Measurements from ENCODE around the gene INO80B. TPM values are rescaled to one million over a fixed set of nuclear protein-coding genes. Genes with fewer than 3 reads are reported as not detected.

INO80B gene
- total and polyA plus RNA-seq, 9 donors = 9.4 to 60.9 (median 48.6) TPM

- H3K9me3 ChIP-seq = no peaks in the 10 kb centered on the region
- no peak overlapping the region for H3K27ac ChIP-seq
- intact Hi-C loops (cut with DNase I) = no loop called here
- 8 to 10% (median 8%) methylated on average over 5 of the region's 5 CpGs for WGBS, 3 donors
- H3K4me3 ChIP-seq = no peak overlapping the region
- no peaks in the 10 kb centered on the region for H3K36me3 ChIP-seq
- H3K27me3 ChIP-seq = no peaks in the 10 kb centered on the region
- H3K4me1 ChIP-seq (ENCODE audit: insufficient read depth) = peaks cover 2% of the 10 kb centered on the region
- DNase-seq = no peak
- TF ChIP-seq CTCF (IDR thresholded peaks at IDR 0.05) (no peak), EP300 (IDR thresholded peaks at IDR 0.05) (no peak), POLR2A (IDR thresholded peaks at IDR 0.05) (no peak)
These were observed 10.2 kb upstream of the INO80B start for GRCh38 chr2:74444498-74445318.

- H3K9me3 ChIP-seq = no peaks in the 10 kb centered on the region
- TF ChIP-seq EP300 (IDR thresholded peaks at IDR 0.05) (no peak), CTCF (IDR thresholded peaks at IDR 0.05) (no peak), POLR2A (IDR thresholded peaks at IDR 0.05) (no peak)
- H3K4me1 ChIP-seq (ENCODE audit: insufficient read depth) = no peaks in the 10 kb centered on the region
- intact Hi-C loops (cut with DNase I) = no loop called here
- no peaks in the 10 kb centered on the region for H3K36me3 ChIP-seq
- no peak overlapping the region for H3K27ac ChIP-seq
- H3K4me3 ChIP-seq = no peak overlapping the region
- no peaks in the 10 kb centered on the region for H3K27me3 ChIP-seq
- no peak for DNase-seq
- WGBS, 3 donors = 81 to 89% (median 84%) methylated on average over 5 of the region's 5 CpGs
These were observed 7.5 kb upstream of the INO80B start for GRCh38 chr2:74447230-74447999.

- no peak overlapping the region for H3K4me3 ChIP-seq
- H3K36me3 ChIP-seq = no peaks in the 10 kb centered on the region
- TF ChIP-seq CTCF (IDR thresholded peaks at IDR 0.05) (no peak), POLR2A (IDR thresholded peaks at IDR 0.05) (no peak), EP300 (IDR thresholded peaks at IDR 0.05) (no peak)
- WGBS, 3 donors = 59 to 70% (median 61%) methylated on average over 2 of the region's 2 CpGs
- no peak for DNase-seq
- H3K27ac ChIP-seq = no peak overlapping the region
- no peaks in the 10 kb centered on the region for H3K4me1 ChIP-seq (ENCODE audit: insufficient read depth)
- intact Hi-C loops (cut with DNase I) = no loop called here
- no peaks in the 10 kb centered on the region for H3K9me3 ChIP-seq
- H3K27me3 ChIP-seq = no peaks in the 10 kb centered on the region
These were observed 6.1 kb upstream of the INO80B start for GRCh38 chr2:74448771-74449170.

GRCh38 chr2:74450570-74451190, 4.2 kb upstream of the INO80B start:
- Histone ChIP-seq H3K27ac (no peak overlapping the region), H3K9me3 (no peaks in the 10 kb centered on the region), H3K36me3 (no peaks in the 10 kb centered on the region), H3K27me3 (no peaks in the 10 kb centered on the region), H3K4me1 (ENCODE audit: insufficient read depth) (peaks cover 2% of the 10 kb centered on the region), H3K4me3 (no peak overlapping the region)
- WGBS, 3 donors = 73 to 78% (median 76%) methylated on average over 3 of the region's 3 CpGs
- intact Hi-C loops (cut with DNase I) = no loop called here
- no peak for TF ChIP-seq CTCF (IDR thresholded peaks at IDR 0.05)
- DNase-seq = no peak

Data from ovary (tissue), 9 donors.